ENCODE data around the gene IRF4.

GRCh38 chr6:390914-391558 is 516 bp upstream of the IRF4 start:
- no peak for TF ChIP-seq YY1 (IDR thresholded peaks at IDR 0.05; ENCODE audit: insufficient read depth, insufficient read length)
- no peak for TF ChIP-seq ZNF274 (IDR thresholded peaks at IDR 0.05; ENCODE audit: low read depth, low read length)
